ENCODE measurements around the gene CYTH4.

GRCh38 chr22:37300551-37301017 lies 18.3 kb downstream of the CYTH4 start:
- TF ChIP-seq CTCF (IDR thresholded peaks at IDR 0.05; ENCODE audit: extremely low read depth in 1 of 2, insufficient read depth in 1 of 2, low read depth in 1 of 2, low read length in 2 of 2): no peak
- TF ChIP-seq JUN (IDR thresholded peaks at IDR 0.05; ENCODE audit: borderline replicate concordance, insufficient read depth, insufficient read length, low read depth): no peak
- TF ChIP-seq POLR2AphosphoS5 (IDR thresholded peaks at IDR 0.05; ENCODE audit: insufficient read depth, low read depth, low read length): no peak

Measured in endothelial cell of umbilical vein (primary cell).